Erythroblast (primary cell): Measurements from ENCODE around the gene LAPTM4A.

Source experiments
- GATA1 ChIP-seq: IDR thresholded peaks from 2 replicates; pipeline ENCODE4 v1.6.1; 2011; ENCODE audit warnings: low read depth, mild to moderate bottlenecking, control low read depth, low read length, moderate library complexity
- POLR2A ChIP-seq: IDR thresholded peaks from 2 replicates; pipeline ENCODE4 v1.6.1; 2011; ENCODE audit warnings: mild to moderate bottlenecking, low read length

- TF ChIP-seq POLR2A (no peak), GATA1 (no peak)
Measured at GRCh38 chr2:20011276-20012031, 40.0 kb downstream of the LAPTM4A start.
